SK-N-SH treated with all-trans-retinoic acid at 6 μM for 48 hours (cell line): ENCODE results near the gene DNAJC30.

Experiments
- ATAC-seq: fragments of 200-7000 bp; cut with Tn5 transposase; 3 replicates; pipeline ENCODE4 v1.9.1; 2020; ENCODE audit warnings: mild to moderate bottlenecking, moderate library complexity
- ARNTL ChIP-seq: fragments of 450-650 bp; formaldehyde crosslinking; IDR thresholded peaks from 2 replicates; pipeline ENCODE4 v1.5.0; 2020; ENCODE audit warnings: low read depth, mild to moderate bottlenecking, moderate library complexity, borderline replicate concordance
- BACH2 ChIP-seq: fragments of 250-450 bp; sonication (Bioruptor Pico); IDR thresholded peaks from 2 replicates; pipeline ENCODE4 v1.9.0; 2021; ENCODE audit warnings: mild to moderate bottlenecking, borderline replicate concordance
- CSDC2 ChIP-seq: fragments of 250-450 bp; sonication (Bioruptor Pico); IDR thresholded peaks from 2 replicates; pipeline ENCODE4 v1.5.0; 2020; ENCODE audit warnings: mild to moderate bottlenecking, moderate library complexity
- ESRRG ChIP-seq: fragments of 250-450 bp; sonication (Bioruptor Pico); IDR thresholded peaks from 2 replicates; pipeline ENCODE4 v1.6.1; 2021; ENCODE audit warnings: mild to moderate bottlenecking
- GLIS3 ChIP-seq: fragments of 250-450 bp; sonication (Bioruptor Pico); IDR thresholded peaks from 2 replicates; pipeline ENCODE4 v1.5.0; 2020; ENCODE audit warnings: mild to moderate bottlenecking, moderate library complexity
- ISL1 ChIP-seq: fragments of 250-450 bp; sonication (Bioruptor Pico); IDR thresholded peaks from 2 replicates; pipeline ENCODE4 v2.1.2; 2022; ENCODE audit warnings: mild to moderate bottlenecking, moderate library complexity
- PPARA ChIP-seq: fragments of 250-450 bp; sonication (Bioruptor Pico); IDR thresholded peaks from 2 replicates; pipeline ENCODE4 v1.5.0; 2020; ENCODE audit warnings: mild to moderate bottlenecking, borderline replicate concordance
- RARB ChIP-seq: fragments of 250-450 bp; sonication (Bioruptor Pico); IDR thresholded peaks from 2 replicates; pipeline ENCODE4 v1.8.0; 2021; ENCODE audit warnings: mild to moderate bottlenecking, moderate library complexity
- SNAI2 ChIP-seq: fragments of 250-450 bp; sonication (Bioruptor Pico); IDR thresholded peaks from 2 replicates; pipeline ENCODE4 v1.5.0; 2020; ENCODE audit warnings: mild to moderate bottlenecking, moderate library complexity
- TCF4 ChIP-seq: fragments of 250-450 bp; sonication (Bioruptor Pico); IDR thresholded peaks from 2 replicates; pipeline ENCODE4 v1.8.0; 2021; ENCODE audit warnings: mild to moderate bottlenecking, moderate library complexity, borderline replicate concordance
- TOX ChIP-seq: fragments of 250-450 bp; sonication (Bioruptor Pico); IDR thresholded peaks from 2 replicates; pipeline ENCODE4 v1.8.0; 2021; ENCODE audit warnings: mild to moderate bottlenecking, moderate library complexity, borderline replicate concordance
- ZC3H10 ChIP-seq: fragments of 250-450 bp; sonication (Bioruptor Pico); IDR thresholded peaks from 2 replicates; pipeline ENCODE4 v1.5.1; 2021; ENCODE audit warnings: mild to moderate bottlenecking, moderate library complexity
- ZFP3 ChIP-seq: fragments of 250-450 bp; sonication (Bioruptor Pico); IDR thresholded peaks from 2 replicates; pipeline ENCODE4 v1.5.0; 2020; ENCODE audit warnings: mild to moderate bottlenecking, moderate library complexity
- ZFP30 ChIP-seq: fragments of 450-650 bp; formaldehyde crosslinking; IDR thresholded peaks from 2 replicates; pipeline ENCODE4 v1.5.0; 2022; ENCODE audit warnings: mild to moderate bottlenecking, moderate library complexity
- ZNF565 ChIP-seq: fragments of 450-650 bp; formaldehyde crosslinking; conservative IDR thresholded peaks from 2 replicates; pipeline ENCODE4 v1.5.0; 2020; ENCODE audit warnings: low read depth, mild to moderate bottlenecking, moderate library complexity
- ZNF70 ChIP-seq: fragments of 450-650 bp; formaldehyde crosslinking; IDR thresholded peaks from 2 replicates; pipeline ENCODE4 v1.5.0; 2020; ENCODE audit warnings: mild to moderate bottlenecking, moderate library complexity
- ZNF8 ChIP-seq: fragments of 450-650 bp; formaldehyde crosslinking; IDR thresholded peaks from 2 replicates; pipeline ENCODE4 v1.5.0; 2020; ENCODE audit warnings: mild to moderate bottlenecking, moderate library complexity
- TF ChIP-seq, protein P1 (sequence below): fragments of 250-450 bp; sonication (Bioruptor Pico); IDR thresholded peaks from 2 replicates; pipeline ENCODE4 v1.5.0; 2020; ENCODE audit warnings: mild to moderate bottlenecking, moderate library complexity
- TF ChIP-seq, protein P2 (sequence below): fragments of 250-450 bp; sonication (Bioruptor Pico); IDR thresholded peaks from 2 replicates; pipeline ENCODE4 v1.5.1; 2021; ENCODE audit warnings: mild to moderate bottlenecking, moderate library complexity
- TF ChIP-seq, protein P3 (sequence below): fragments of 250-450 bp; sonication (Bioruptor Pico); IDR thresholded peaks from 2 replicates; pipeline ENCODE4 v1.8.0; 2021; ENCODE audit warnings: low read depth, mild to moderate bottlenecking, moderate library complexity, borderline replicate concordance
- TF ChIP-seq, protein P4 (sequence below): fragments of 250-450 bp; sonication (Bioruptor Pico); IDR thresholded peaks from 2 replicates; pipeline ENCODE4 v1.5.1; 2020; ENCODE audit warnings: low read depth, mild to moderate bottlenecking, moderate library complexity

Gene DNAJC30

DNA sequence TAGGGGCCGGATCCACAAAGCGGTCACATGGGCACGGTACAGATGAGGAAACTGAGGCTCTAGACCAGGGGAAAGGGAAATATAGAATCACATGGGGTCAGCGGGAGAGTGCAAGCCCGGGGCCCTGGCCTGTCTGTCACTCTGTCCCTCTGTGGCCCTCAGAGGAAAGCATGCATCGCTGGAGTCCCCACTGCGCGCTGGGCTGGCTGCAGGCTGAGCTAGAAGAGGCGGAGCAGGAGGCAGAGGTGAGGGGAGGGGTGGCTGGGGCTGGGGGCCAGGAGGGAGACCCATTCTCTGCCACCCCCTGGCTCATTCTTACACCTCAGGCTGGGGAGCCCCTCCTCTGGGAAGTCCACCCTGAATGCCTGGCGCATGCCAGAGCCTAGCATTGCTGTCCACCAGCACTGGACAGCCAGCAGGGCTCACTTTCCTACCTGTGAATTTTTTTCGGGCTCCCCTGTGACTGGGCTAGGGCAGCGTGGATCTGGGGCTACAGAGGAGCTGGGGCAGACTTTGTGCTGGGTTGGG is 13.3 kb downstream of the DNAJC30 start:
- ATAC-seq, result no peak
- no peak for TF ChIP-seq ESRRG (CRISPR knock-in tag)
- TF ChIP-seq, protein P1, sequence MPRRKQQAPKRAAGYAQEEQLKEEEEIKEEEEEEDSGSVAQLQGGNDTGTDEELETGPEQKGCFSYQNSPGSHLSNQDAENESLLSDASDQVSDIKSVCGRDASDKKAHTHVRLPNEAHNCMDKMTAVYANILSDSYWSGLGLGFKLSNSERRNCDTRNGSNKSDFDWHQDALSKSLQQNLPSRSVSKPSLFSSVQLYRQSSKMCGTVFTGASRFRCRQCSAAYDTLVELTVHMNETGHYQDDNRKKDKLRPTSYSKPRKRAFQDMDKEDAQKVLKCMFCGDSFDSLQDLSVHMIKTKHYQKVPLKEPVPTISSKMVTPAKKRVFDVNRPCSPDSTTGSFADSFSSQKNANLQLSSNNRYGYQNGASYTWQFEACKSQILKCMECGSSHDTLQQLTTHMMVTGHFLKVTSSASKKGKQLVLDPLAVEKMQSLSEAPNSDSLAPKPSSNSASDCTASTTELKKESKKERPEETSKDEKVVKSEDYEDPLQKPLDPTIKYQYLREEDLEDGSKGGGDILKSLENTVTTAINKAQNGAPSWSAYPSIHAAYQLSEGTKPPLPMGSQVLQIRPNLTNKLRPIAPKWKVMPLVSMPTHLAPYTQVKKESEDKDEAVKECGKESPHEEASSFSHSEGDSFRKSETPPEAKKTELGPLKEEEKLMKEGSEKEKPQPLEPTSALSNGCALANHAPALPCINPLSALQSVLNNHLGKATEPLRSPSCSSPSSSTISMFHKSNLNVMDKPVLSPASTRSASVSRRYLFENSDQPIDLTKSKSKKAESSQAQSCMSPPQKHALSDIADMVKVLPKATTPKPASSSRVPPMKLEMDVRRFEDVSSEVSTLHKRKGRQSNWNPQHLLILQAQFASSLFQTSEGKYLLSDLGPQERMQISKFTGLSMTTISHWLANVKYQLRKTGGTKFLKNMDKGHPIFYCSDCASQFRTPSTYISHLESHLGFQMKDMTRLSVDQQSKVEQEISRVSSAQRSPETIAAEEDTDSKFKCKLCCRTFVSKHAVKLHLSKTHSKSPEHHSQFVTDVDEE (CRISPR knock-in tag), result no peak
- TF ChIP-seq, protein P2, sequence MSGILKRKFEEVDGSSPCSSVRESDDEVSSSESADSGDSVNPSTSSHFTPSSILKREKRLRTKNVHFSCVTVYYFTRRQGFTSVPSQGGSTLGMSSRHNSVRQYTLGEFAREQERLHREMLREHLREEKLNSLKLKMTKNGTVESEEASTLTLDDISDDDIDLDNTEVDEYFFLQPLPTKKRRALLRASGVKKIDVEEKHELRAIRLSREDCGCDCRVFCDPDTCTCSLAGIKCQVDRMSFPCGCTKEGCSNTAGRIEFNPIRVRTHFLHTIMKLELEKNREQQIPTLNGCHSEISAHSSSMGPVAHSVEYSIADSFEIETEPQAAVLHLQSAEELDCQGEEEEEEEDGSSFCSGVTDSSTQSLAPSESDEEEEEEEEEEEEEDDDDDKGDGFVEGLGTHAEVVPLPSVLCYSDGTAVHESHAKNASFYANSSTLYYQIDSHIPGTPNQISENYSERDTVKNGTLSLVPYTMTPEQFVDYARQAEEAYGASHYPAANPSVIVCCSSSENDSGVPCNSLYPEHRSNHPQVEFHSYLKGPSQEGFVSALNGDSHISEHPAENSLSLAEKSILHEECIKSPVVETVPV (CRISPR knock-in tag), result no peak
- no peak for TF ChIP-seq RARB
- TF ChIP-seq GLIS3 (CRISPR knock-in tag), result no peak
- no peak for TF ChIP-seq BACH2 (CRISPR knock-in tag)
- TF ChIP-seq TOX (CRISPR knock-in tag), result no peak
- TF ChIP-seq ZFP30 (CRISPR knock-in tag), result no peak
- no peak for TF ChIP-seq ZNF8

DNA sequence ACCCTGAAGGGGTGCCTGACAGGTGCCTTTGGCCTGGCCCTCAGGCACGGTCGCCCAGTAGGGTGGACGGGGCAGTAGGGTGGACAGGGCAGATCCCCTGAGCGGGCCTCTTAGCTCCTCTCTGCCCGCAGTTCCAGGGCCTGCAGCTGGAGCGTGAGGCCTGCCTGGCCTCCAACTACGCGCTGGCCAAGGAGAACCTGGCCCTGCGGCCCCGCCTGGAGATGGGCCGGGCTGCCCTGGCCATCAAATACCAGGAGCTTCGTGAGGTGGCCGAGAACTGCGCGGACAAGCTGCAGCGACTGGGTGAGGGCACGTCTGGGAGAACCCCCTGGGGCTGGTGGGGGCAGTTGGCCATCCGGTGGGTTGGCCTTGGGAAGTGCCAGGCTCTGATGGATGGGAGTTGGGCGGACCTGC is 14.0 kb downstream of the DNAJC30 start:
- ATAC-seq, result no peak
- no peak for TF ChIP-seq CSDC2 (CRISPR knock-in tag)
- TF ChIP-seq, protein P3, sequence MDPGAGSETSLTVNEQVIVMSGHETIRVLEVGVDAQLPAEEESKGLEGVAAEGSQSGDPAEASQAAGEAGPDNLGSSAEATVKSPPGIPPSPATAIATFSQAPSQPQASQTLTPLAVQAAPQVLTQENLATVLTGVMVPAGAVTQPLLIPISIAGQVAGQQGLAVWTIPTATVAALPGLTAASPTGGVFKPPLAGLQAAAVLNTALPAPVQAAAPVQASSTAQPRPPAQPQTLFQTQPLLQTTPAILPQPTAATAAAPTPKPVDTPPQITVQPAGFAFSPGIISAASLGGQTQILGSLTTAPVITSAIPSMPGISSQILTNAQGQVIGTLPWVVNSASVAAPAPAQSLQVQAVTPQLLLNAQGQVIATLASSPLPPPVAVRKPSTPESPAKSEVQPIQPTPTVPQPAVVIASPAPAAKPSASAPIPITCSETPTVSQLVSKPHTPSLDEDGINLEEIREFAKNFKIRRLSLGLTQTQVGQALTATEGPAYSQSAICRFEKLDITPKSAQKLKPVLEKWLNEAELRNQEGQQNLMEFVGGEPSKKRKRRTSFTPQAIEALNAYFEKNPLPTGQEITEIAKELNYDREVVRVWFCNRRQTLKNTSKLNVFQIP (CRISPR knock-in tag), result no peak
- no peak for TF ChIP-seq ZNF70 (CRISPR knock-in tag)

DNA sequence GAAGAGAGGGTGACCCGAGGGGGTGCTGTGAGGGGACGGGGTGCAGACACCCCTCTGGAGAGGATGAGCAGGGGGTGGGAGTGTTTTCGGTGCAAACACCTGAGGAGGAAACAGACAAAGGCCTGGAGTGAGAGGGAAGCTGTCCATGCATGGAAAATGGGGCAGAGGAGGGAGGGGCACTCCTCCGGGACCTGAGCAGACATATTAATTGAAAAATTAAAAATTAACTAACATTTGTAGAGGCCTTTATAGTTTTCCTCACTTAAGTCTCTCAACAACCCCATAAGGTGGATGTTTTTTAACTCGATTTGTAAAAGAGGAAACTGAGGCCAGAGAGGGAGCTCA is 14.4 kb downstream of the DNAJC30 start:
- no peak for TF ChIP-seq ZFP30 (CRISPR knock-in tag)
- no peak for TF ChIP-seq ZNF70 (CRISPR knock-in tag)
- no peak for TF ChIP-seq ZC3H10 (CRISPR knock-in tag)
- TF ChIP-seq, protein P4, sequence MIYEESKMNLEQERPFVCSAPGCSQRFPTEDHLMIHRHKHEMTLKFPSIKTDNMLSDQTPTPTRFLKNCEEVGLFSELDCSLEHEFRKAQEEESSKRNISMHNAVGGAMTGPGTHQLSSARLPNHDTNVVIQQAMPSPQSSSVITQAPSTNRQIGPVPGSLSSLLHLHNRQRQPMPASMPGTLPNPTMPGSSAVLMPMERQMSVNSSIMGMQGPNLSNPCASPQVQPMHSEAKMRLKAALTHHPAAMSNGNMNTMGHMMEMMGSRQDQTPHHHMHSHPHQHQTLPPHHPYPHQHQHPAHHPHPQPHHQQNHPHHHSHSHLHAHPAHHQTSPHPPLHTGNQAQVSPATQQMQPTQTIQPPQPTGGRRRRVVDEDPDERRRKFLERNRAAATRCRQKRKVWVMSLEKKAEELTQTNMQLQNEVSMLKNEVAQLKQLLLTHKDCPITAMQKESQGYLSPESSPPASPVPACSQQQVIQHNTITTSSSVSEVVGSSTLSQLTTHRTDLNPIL (CRISPR knock-in tag), result no peak
- TF ChIP-seq SNAI2, result no peak
- TF ChIP-seq PPARA (CRISPR knock-in tag), result no peak
- TF ChIP-seq ZNF8, result no peak
- TF ChIP-seq ZNF565, result no peak
- TF ChIP-seq CSDC2 (CRISPR knock-in tag), result no peak
- TF ChIP-seq ARNTL (CRISPR knock-in tag), result no peak
- TF ChIP-seq ESRRG (CRISPR knock-in tag), result no peak
- TF ChIP-seq GLIS3 (CRISPR knock-in tag), result no peak
- TF ChIP-seq, protein P3 (CRISPR knock-in tag), result no peak
- no peak for TF ChIP-seq RARB
- TF ChIP-seq TOX (CRISPR knock-in tag), result no peak
- no peak for TF ChIP-seq ISL1 (CRISPR knock-in tag)
- no peak for TF ChIP-seq ZFP3
- TF ChIP-seq, protein P1 (CRISPR knock-in tag), result no peak
- no peak for TF ChIP-seq TCF4
- no peak for ATAC-seq
